CD14-positive monocyte (primary cell): Measurements from ENCODE around the gene ZSWIM2. TPM values are rescaled to one million over a fixed set of nuclear protein-coding genes. Genes with fewer than 3 reads are reported as not detected.

Source experiments
- DNase-seq, 3 donors: peaks; one replicate each; pipeline ENCODE4 v3.0.0-alpha.2; 2011 to 2022
- H2AFZ ChIP-seq: 2 replicates; pipeline ENCODE4 v1.6.0; 2012; ENCODE audit warnings: mild to moderate bottlenecking, low read depth, low read length, inconsistent platforms; ENCODE audit not compliant: insufficient read depth, poor library complexity, severe bottlenecking
- H3K27ac ChIP-seq, 2 donors: 1 replicate in 1 of 2; 2 replicates in 1 of 2; pipeline ENCODE4 v1.5.1; 2012 to 2013; ENCODE audit warnings: low read length in 2 of 2, control low read depth in 1 of 2, inconsistent platforms in 1 of 2, low read depth in 1 of 2, mild to moderate bottlenecking in 1 of 2
- H3K27me3 ChIP-seq, 2 donors: one replicate each; pipeline versions ENCODE4 v1.6.0 to v1.6.1; 2011 to 2013; ENCODE audit warnings: low read length in 2 of 2; ENCODE audit not compliant: control insufficient read depth in 2 of 2, insufficient read depth in 2 of 2
- H3K36me3 ChIP-seq, 2 donors: replicated peaks in 1 of 2; 1 replicate in 1 of 2; 2 replicates in 1 of 2; pipeline versions ENCODE4 v1.5.1 to v1.6.1; 2012 to 2013; ENCODE audit warnings: low read length in 2 of 2, control low read depth in 1 of 2, inconsistent platforms in 1 of 2, mild to moderate bottlenecking in 1 of 2; ENCODE audit not compliant: insufficient read depth in 2 of 2, control insufficient read depth in 1 of 2
- H3K4me1 ChIP-seq, 2 donors: 1 replicate in 1 of 2; 2 replicates in 1 of 2; pipeline versions ENCODE4 v1.5.1 to v1.6.1; 2012 to 2013; ENCODE audit warnings: low read length in 2 of 2, control low read depth in 1 of 2, inconsistent platforms in 1 of 2, mild to moderate bottlenecking in 1 of 2, moderate library complexity in 1 of 2; ENCODE audit not compliant: insufficient read depth in 2 of 2, control insufficient read depth in 1 of 2
- H3K4me2 ChIP-seq: replicated peaks from 2 replicates; pipeline ENCODE3; 2012; ENCODE audit warnings: low read length, moderate library complexity, mild to moderate bottlenecking; ENCODE audit not compliant: poor library complexity, severe bottlenecking; ENCODE audit errors: extremely low read depth
- H3K4me3 ChIP-seq, 3 experiments: fragments of 200-600 bp in 1 of 3; sonication (generic) in 1 of 3; replicated peaks in 1 of 3; 1 replicate in 2 of 3; 2 replicates in 1 of 3; pipeline ENCODE4 v1.5.1; 2011 to 2013; ENCODE audit warnings: low read length in 3 of 3, mild to moderate bottlenecking in 3 of 3, control low read depth in 2 of 3, low read depth in 2 of 3, inconsistent platforms in 1 of 3, moderate library complexity in 1 of 3
- H3K79me2 ChIP-seq: 2 replicates; pipeline ENCODE4 v1.6.0; 2012; ENCODE audit warnings: mild to moderate bottlenecking, control low read depth, inconsistent platforms, low read length, moderate library complexity; ENCODE audit not compliant: insufficient read depth
- H3K9ac ChIP-seq: 2 replicates; pipeline ENCODE4 v1.6.0; 2017; ENCODE audit warnings: low read length, mild to moderate bottlenecking; ENCODE audit not compliant: insufficient read depth, poor library complexity, severe bottlenecking
- H3K9me3 ChIP-seq, 2 donors: replicated peaks in 1 of 2; 1 replicate in 1 of 2; 2 replicates in 1 of 2; pipeline versions ENCODE4 v1.5.1 to v1.6.1; 2012 to 2013; ENCODE audit warnings: low read length in 2 of 2, control low read depth in 1 of 2; ENCODE audit not compliant: control insufficient read depth in 1 of 2, insufficient read depth in 1 of 2
- H4K20me1 ChIP-seq: 2 replicates; pipeline ENCODE4 v1.6.0; 2012; ENCODE audit warnings: mild to moderate bottlenecking, low read length, control low read depth, moderate library complexity; ENCODE audit not compliant: insufficient read depth
- H3K27ac Mint-ChIP-seq, 7 donors: one replicate each; pipeline ENCODE4 v1.8.0; 2020; ENCODE audit warnings: mild to moderate bottlenecking in 7 of 7, mixed read lengths in 7 of 7, moderate library complexity in 6 of 7, inconsistent platforms in 2 of 7
- H3K27me3 Mint-ChIP-seq, 3 donors: one replicate each; pipeline ENCODE4 v1.8.0; 2021 to 2022; ENCODE audit warnings: low read depth in 3 of 3, mild to moderate bottlenecking in 3 of 3, mixed read lengths in 3 of 3, moderate library complexity in 3 of 3, inconsistent platforms in 1 of 3
- H3K36me3 Mint-ChIP-seq, 2 donors: one replicate each; pipeline ENCODE4 v1.8.0; 2020; ENCODE audit warnings: mixed read lengths in 2 of 2, inconsistent platforms in 1 of 2, mild to moderate bottlenecking in 1 of 2
- H3K4me1 Mint-ChIP-seq: one replicate; pipeline ENCODE4 v1.8.0; 2020; ENCODE audit warnings: mild to moderate bottlenecking, mixed read lengths
- H3K4me3 Mint-ChIP-seq, 2 donors: one replicate each; pipeline ENCODE4 v1.8.0; 2020; ENCODE audit warnings: mild to moderate bottlenecking in 2 of 2, mixed read lengths in 2 of 2, moderate library complexity in 1 of 2
- H3K9me3 Mint-ChIP-seq, 7 donors: one replicate each; pipeline ENCODE4 v1.8.0; 2020 to 2022; ENCODE audit warnings: mixed read lengths in 7 of 7, mild to moderate bottlenecking in 6 of 7, moderate library complexity in 6 of 7, inconsistent platforms in 2 of 7
- CTCF ChIP-seq: fragments of 200-600 bp; IDR thresholded peaks from one replicate; pipeline ENCODE4 v1.8.0; 2022; ENCODE audit warnings: antibody characterized with exemption, mild to moderate bottlenecking
- WGBS: methylation state at CpG from one replicate; pipeline ENCODE4 v1.1.5; 2013; ENCODE audit warnings: missing lambda C conversion rate; ENCODE audit not compliant: insufficient coverage; 5-methylcytosine and 5-hydroxymethylcytosine counted together
- intact Hi-C, 2 donors: fragments of 100-400 bp; cut with micrococcal nuclease; formaldehyde crosslinking; loops; one replicate each; pipeline versions ENCODE4 v1.15.0 to v1.15.1; 2023
- polyA plus RNA-seq, 3 donors: library from polyadenylated mRNA; depleted of rRNA in 1 of 3; unstranded in 2 of 3; stranded (reverse) in 1 of 3; fragments of 300-500 nt in 2 of 3; fragments of >200 nt in 1 of 3; fragmentation: Illumina TruSeq in 2 of 3; gene quantifications; 1 replicate in 2 of 3; 2 replicates in 1 of 3; pipeline ENCODE4 v1.2.3, GENCODE V29; 2012 to 2021

The ZSWIM2 gene
- polyA plus RNA-seq, 3 donors = 0.28 to 0.47 TPM; not detected in 1

DNA sequence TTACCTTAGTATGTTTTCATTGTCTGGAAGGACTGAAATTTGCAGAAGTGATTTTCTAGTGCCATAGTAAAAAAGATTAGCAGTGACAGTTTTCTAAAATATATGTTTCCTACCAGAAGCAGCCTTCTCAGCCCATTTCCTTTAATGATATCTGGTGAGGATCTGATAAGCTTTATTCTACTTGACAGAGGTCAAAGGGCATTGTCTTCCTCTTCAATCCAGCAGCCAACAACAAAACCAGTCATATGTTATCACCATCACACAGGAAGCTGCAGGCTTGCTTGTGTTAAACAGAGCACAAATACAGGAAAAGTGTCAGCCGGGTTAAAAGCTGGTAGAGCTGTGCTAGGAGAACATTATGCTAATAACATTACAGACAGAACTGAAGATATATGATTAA, 35.6 kb upstream of the ZSWIM2 start:
- H3K4me2 ChIP-seq = no peak overlapping the region
- DNase-seq = no peak
- no peak overlapping the region for H3K4me3 ChIP-seq
- H3K9ac ChIP-seq = no peak overlapping the region
- no peak overlapping the region for H3K27ac Mint-ChIP-seq
- no peaks in the 10 kb centered on the region for H3K27me3 Mint-ChIP-seq
- peaks cover 0 to 16% (median 7%) of the 10 kb centered on the region in 7 donors for H3K9me3 Mint-ChIP-seq
- H3K9me3 ChIP-seq = peaks cover 0 to 6% of the 10 kb centered on the region in 2 donors
- H3K27me3 ChIP-seq = no peaks in the 10 kb centered on the region
- H3K27ac ChIP-seq = no peak overlapping the region
- intact Hi-C loops = no loop called here
- no peak overlapping the region for H3K4me3 Mint-ChIP-seq
- no CpG with 5 or more reads among the region's 1 CpG for WGBS
- no peaks in the 10 kb centered on the region for H3K79me2 ChIP-seq
- no peaks in the 10 kb centered on the region for H4K20me1 ChIP-seq
- no peaks in the 10 kb centered on the region for H3K36me3 ChIP-seq
- H3K4me1 ChIP-seq = no peaks in the 10 kb centered on the region
- no peaks in the 10 kb centered on the region for H3K36me3 Mint-ChIP-seq
- no peak overlapping the region for H2AFZ ChIP-seq
- H3K4me1 Mint-ChIP-seq = peaks cover 8% of the 10 kb centered on the region
- TF ChIP-seq CTCF = no peak

DNA sequence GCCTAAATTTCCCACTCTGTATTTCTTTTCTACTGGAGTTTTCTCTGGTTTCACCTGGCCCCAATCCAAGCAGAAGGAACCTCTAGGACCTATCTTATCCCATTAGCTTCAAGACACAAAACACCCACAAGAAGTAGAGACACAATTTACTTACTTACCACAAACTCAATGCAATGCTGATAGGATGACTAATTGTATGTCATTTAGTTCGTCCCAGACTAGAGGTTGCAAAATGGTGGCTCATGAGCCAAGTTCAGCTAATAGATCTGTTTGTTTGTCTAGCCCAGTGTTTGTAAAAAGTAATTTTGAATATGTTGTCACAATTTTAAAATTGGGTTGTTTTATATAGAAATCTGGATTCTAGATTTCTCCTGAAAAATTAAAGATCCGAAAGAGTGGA, 34.7 kb upstream of the ZSWIM2 start:
- H3K27ac ChIP-seq = no peak overlapping the region
- Mint-ChIP-seq H3K4me1 (peaks cover 3% of the 10 kb centered on the region), H3K27me3 (no peaks in the 10 kb centered on the region), H3K9me3 (peaks cover 0 to 19% (median 7%) of the 10 kb centered on the region in 7 donors), H3K4me3 (no peak overlapping the region), H3K36me3 (no peaks in the 10 kb centered on the region), H3K27ac (no peak overlapping the region)
- intact Hi-C loops = no loop called here
- no peak overlapping the region for H3K4me3 ChIP-seq
- H4K20me1 ChIP-seq = no peaks in the 10 kb centered on the region
- peaks cover 0 to 9% of the 10 kb centered on the region in 2 donors for H3K9me3 ChIP-seq
- H3K27me3 ChIP-seq = no peaks in the 10 kb centered on the region
- H3K4me2 ChIP-seq = no peak overlapping the region
- no peak for TF ChIP-seq CTCF
- no peak overlapping the region for H3K9ac ChIP-seq
- H3K79me2 ChIP-seq = no peaks in the 10 kb centered on the region
- WGBS = 86% methylated on average over 1 of the region's 2 CpGs
- no peak overlapping the region for H2AFZ ChIP-seq
- DNase-seq = no peak
- no peaks in the 10 kb centered on the region for H3K4me1 ChIP-seq
- H3K36me3 ChIP-seq = no peaks in the 10 kb centered on the region
